GM19455 (cell line): ENCODE data around the gene SLC16A7.
"Not testable (repeated sequence)": the region's sequence is repeated elsewhere in the genome, so short reads cannot be mapped to it uniquely, and the experiment has no call there.

ENCODE experiments used
- ATAC-seq: cut with Tn5 transposase; IDR thresholded peaks from one replicate; pipeline ENCODE4 v1.9.1; 2021; ENCODE audit not compliant: unreplicated experiment

Gene SLC16A7

DNA sequence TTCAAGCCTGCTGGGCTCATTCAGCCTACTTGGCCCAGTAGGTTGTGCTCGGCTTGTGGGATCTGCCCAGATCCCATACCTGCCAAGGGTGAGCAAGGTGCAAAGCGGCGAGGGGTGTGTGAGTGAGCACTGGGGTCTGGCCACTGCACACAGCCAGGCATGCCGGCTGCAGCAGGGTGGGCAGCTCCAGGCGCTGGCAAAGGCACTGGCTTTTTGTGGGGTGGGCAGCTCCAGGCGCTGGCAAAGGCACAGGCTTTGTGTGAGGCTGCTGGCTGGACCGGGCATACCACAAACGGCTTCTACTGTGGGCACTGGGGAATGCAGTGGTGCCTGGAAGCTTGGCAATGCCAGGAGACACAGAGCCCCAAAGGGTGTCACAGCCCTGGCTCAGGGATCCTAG is 137.4 kb downstream of the SLC16A7 start:
- ATAC-seq: no peak

DNA sequence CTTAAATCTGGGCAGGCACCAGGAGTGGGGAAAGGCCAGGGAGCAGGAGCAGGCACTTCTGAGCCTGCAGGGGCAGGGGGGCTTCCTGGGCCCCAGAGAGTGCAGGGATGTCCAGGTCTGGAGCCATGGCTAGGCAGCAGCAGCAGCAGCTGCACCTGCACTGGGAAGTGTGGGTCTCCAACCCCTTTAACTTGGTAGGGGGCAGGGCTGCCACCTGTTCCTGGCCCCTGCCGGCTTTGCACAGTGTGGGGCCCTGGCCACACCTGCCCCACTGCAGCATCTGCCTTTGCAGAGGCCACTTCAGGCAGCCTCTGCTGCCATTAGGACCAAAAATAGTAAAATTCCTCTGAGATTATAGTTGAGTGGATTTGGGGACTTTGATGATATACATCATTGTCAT is 138.5 kb downstream of the SLC16A7 start:
- ATAC-seq: no peak

GRCh38 chr12:59735231-59735630 is 139.4 kb downstream of the SLC16A7 start:
- ATAC-seq: no peak

DNA sequence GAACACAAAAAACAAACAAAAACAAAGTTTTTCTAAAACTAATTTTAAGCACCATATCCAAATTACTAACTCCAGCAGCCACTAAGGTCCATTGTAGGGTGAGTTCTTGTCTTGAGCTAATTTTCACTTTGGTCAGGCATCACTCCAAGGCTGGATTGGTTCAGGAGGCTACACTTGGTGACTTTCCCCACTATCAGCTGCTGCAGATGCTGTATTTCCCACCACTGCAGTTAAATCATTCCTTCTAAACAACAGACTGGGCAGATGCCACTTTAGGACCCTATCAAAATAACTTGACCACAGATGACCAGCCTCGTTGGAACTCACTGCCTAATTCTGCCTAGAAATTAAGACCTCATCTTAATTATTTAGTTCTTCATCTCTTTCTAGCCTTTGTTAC is 140.5 kb downstream of the SLC16A7 start:
- no peak for ATAC-seq

GRCh38 chr12:59736786-59737185 is 141.0 kb downstream of the SLC16A7 start:
- no peak for ATAC-seq

- ATAC-seq: no peak
Measured at GRCh38 chr12:59737725-59738463, 142.1 kb downstream of the SLC16A7 start.

GRCh38 chr12:59742841-59743240 is 147.0 kb downstream of the SLC16A7 start:
- no peak for ATAC-seq

DNA sequence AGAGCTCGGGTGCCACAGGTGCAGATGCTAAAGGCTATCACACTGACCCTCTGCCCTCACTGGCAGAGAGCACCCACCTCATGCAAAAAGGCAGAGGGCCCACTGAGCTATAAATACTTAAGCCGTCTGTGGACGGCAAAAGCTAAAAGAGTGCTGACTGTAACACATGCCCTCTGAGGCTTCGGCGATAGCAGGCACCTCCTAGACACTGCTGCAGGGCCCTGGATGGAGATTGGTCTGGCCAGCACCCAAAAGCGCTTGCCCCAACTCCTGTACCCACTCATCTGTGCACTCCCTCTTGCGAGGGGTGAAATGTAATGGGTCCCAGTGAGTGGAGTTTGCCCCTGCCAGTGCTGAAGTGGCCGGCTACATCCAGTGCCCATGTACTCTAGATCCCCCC is 148.7 kb downstream of the SLC16A7 start:
- no peak for ATAC-seq

- not testable (repeated sequence) for ATAC-seq
Measured at GRCh38 chr12:59751091-59751490, 155.3 kb downstream of the SLC16A7 start.

GRCh38 chr12:59761542-59761941 is 165.7 kb downstream of the SLC16A7 start:
- ATAC-seq: no peak

GRCh38 chr12:59763835-59764234 is 168.0 kb downstream of the SLC16A7 start:
- no peak for ATAC-seq

DNA sequence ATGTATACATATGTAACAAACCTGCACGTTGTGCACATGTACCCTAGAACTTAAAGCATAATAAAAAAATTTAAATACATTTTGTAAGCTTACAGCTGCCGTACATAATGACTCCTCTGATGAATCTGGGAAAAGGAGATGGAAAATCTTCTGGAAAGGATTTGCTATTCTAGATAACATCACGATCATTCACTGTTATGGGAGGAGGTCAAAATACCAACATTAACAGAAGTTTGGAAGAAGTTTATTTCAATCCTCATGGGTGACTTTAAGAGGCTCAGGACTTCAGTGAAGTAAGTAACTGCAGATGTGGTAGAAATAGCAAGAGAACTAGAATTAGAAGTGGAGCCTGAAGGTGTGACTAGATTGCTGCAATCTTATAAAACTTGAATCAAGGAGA is 172.2 kb downstream of the SLC16A7 start:
- ATAC-seq: no peak

DNA sequence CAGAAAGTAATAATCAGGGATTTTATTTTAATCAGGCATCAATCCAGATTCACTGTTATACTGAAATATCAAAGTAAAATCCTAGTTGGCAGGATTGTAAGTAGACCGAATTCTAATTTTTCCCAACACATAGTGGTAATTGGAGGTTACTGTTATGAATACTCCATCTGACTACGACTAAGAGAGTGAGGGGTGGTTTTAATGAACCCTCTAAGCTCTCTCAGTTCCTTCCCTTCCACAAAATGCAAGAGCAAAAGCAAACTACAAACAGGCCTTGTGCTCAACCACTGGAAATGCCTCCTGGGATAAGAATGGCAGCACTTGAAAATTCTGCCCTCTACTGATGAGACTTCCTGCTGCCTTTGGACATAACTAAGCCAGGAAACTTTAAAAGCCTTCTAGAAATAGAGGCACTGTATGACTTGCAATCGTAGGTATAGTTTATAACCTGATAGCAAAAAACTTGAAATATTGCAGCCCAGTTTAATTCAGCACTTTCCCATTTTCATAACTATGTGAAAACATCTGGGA is 184.8 kb downstream of the SLC16A7 start:
- ATAC-seq: no peak

- ATAC-seq: no peak
Measured at GRCh38 chr12:59787610-59788009, 191.8 kb downstream of the SLC16A7 start.

DNA sequence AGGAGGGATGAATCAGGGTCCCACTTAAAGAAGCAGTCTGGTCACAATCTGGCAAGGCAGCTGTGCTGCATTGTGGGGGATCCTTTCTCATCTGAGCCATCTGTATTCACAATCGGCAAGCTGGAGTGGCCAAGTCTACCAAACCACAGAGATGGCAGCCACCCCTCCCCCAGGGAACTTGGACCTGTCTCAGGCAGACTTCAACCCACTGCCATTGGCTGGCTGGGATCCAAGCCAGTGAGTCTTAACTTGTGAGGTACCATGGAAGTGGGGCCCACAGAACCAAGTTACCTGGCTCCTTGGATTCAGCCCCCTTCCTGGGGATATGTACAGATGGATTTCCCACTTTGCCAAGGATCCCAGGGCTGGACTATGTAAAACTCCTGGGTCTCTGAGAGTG is 196.8 kb downstream of the SLC16A7 start:
- ATAC-seq: no peak

DNA sequence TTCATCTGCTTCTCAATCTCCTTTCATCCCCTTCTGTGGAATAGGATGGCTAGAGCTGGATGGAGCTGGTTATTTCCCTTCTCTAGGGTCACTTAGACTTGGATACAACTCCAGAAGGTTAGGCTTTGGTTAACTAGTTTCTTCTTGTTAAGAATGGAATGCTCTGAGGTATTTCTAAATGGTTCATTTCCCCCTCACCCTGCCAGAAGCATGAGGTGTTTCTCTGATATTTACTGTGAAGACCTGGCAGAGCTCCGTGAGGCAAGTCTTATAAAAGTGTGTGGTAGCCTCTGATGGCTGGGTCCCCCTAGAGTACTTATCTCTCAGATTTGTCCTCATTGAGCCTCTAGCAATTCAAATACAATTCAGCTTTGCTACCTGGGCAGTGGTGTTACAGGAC is 207.9 kb downstream of the SLC16A7 start:
- ATAC-seq: no peak

GRCh38 chr12:59808317-59808910 is 212.6 kb downstream of the SLC16A7 start:
- peak; percentile 88 for ATAC-seq

GRCh38 chr12:59811991-59812390 is 216.2 kb downstream of the SLC16A7 start:
- ATAC-seq: no peak

DNA sequence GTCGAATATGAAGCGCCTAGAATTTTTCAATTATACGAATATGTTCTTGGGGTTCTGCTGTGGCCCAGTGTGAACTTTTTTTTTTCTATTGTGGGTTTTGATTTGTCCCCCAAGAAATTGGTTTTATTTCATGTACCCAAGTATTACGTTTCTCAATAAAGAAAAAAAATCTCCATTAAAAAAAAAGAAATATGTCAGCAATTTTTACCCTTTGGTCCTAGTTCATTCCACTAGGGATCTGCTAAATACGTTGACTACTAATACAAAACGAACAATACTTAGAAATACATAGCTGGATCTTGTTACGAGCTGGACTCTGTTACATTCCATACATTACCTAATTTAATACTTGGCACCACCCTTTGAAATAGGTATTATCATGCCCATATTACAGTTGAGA is 216.9 kb downstream of the SLC16A7 start:
- no peak for ATAC-seq

DNA sequence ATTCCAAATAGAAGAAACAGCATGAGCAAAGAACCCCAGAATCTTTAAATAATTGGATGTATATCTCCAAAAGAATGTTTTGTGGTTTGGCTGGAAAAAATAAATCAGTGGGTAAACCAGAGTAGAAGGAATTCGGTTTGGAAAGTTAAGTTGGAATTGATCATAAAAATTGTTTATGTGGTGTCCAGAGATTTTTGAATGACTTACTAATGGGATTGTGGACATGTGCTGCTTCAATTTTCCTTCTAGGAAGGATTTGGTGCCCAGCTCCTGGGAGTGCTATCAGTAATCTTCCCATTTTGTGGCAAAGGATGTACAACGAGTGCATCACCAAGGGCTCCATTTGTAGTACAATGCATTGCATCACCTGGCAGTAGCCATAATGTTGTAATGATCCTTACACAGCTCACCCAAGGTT is 224.8 kb downstream of the SLC16A7 start:
- no peak for ATAC-seq

DNA sequence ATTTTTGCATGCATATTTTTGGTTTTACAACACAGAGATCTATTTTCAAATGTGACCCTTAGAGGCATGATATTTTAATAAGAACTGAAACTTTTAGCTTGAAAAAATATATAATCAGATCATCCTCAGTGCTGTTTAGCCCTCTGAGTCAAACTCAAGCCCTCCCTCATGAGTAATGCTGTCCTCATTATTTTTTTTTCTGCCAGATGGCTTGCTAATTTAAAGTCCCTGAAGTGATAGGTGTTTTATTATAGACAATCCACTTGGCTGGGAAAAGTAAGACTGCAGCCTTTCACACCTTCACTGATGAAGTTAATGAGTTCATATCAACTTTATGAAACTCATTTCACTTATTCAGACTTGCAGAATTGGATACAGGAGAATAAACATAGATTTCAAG is 227.7 kb downstream of the SLC16A7 start:
- ATAC-seq: no peak

GRCh38 chr12:59827767-59828166 is 231.9 kb downstream of the SLC16A7 start:
- ATAC-seq: no peak

- ATAC-seq: no peak
Measured at GRCh38 chr12:59828521-59828920, 232.7 kb downstream of the SLC16A7 start.
